ENCODE measurements around the gene DHH.
"Not testable (repeated sequence)": the region's sequence is repeated elsewhere in the genome, so short reads cannot be mapped to it uniquely, and the experiment has no call there.

Gene DHH

DNA sequence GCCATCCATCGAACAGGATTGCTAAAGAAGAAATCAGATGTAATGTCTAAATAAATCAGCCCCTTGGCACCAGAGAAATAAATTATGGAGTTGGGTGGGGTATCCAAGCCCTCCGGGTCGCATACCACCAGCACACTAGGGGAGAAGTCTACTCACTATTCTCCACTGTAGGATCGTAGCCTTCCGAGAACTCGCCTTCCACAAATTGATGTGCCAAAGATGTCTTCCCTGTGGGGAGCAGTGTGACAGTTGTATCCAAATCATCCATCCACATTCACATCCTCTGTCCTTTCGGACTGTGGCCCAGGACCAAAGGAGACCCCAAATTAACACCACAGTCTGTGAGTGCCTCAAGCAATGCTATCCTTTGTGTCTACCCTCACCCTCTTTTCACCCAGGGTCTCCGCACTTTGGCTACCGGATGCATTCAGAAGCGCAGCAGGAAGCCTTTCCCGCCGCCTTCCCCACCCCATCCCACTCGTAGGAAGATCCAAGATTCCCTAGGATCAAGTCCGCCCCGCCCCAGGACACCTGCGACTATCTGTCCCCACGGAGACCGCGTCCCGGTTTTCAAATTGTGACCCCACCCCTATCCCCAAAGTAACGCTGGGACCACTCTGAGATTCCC is 25.6 kb downstream of the DHH start:
- DNase-seq: no peak

- no peak for DNase-seq
These were observed 28.5 kb downstream of the DHH start for GRCh38 chr12:49066120-49066519.

DNA sequence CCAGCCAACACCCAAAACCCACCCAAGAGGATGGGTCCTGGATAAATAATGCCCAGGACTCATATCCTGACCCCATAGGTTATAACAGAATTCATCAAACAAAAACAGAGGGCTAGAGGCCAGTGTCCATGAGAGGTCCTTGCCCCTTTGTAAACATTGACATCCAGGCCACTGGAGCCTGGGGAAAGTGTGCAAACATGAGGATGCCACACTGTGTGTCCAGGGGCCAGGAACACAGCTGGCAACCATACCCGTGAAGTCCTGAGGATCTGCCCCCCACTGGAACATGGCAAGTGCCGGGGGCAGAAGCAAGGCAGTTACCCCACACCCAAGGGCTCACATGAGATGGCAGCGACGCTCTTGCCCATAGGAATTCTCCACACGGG is 29.8 kb downstream of the DHH start:
- no peak for DNase-seq

DNA sequence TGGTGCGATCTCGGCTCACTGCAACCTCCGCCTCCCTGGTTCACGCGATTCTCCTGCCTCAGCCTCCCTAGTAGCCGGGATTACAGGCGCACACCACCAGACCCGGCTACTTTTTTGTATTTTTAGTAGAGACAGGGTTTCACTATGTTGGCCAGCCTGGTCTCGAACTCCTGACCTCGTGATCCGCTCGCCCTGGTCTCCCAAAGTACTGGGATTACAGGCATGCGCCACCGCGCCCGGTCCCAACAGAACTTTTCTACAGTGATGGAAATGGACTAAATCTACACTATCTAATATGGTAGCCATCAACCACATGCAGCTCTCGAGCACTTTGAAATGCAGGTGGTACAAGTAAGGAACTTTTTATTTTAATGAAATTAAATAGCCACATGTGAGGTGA is 32.7 kb downstream of the DHH start:
- not testable (repeated sequence) for DNase-seq

DNA sequence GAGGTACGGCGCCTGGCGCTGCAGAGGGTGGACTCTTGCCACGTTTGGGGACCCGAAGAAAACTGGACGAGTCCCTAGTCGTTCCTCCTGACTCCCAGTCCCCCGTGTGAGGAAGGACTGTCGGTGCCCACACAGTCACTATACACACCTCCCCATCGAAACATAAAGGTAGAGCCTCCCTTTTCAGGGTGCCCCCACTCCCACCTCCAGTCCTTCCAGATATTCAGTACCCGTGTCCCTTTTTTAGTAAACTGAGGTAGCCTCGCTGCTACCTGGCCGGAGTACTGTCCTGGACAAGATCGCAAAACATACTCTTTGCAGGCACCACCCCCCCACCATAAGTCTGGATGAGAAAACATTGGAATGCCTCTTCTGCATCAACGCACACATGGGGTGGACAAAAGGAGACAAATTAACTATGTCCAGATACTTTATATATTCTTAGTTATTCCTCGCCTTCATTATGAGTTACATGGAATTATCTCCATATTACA is 33.4 kb downstream of the DHH start:
- no peak for DNase-seq

GRCh38 chr12:49060237-49061156 is 34.1 kb downstream of the DHH start, which contains the start of gene KMT2D:
KMT2D (minus strand) TSS chr12:49060794; CDS start chr12:49055324, 5,470 bp downstream.
- DNase-seq: peak; percentile 78

DNA sequence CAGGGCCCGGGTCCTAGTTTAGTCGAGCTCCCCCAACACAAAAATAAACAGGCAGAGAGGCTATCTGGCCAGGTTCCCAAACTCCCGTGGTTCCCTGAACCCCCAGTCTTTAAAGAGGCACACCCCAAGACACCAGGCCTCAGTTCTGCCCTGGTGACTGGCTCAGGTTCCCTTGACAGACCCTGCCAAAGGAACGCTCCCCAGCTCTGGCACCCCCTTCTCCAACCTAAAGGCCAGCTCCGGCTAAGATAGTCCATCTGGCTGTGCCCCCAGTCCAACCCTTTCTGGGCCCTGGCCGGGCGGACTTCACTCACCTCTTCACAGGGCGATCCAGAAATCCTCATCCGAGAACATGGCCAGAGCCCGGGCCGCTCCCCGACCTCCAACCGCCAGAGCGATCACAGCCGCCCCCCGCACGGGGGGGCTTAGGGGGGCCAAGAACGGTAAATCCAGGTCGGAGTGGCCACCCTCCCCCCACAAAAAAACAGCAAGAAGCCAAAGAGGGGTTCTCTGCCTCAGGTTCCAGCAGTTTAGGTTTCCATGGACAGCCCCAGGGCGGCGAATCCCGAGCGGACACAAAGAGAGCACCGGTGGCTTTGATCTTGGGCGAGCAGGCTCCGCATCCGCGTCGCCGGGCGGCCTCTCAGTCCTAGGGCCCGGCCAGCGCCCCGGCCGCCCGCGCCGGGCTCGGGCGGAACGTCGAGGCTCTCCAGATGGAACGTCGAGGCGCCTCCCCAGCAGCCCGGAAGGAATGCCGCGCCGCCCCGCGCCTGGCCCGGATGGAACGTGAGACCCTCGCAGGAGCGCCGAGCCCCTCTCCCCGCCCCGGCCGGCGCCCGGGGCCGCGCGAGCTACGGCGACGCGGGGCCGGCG is 35.1 kb downstream of the DHH start:
- no peak for DNase-seq

- DNase-seq: no peak
These were observed 35.6 kb downstream of the DHH start for GRCh38 chr12:49059045-49059298.

- no peak for DNase-seq
These were observed 36.1 kb downstream of the DHH start for GRCh38 chr12:49058366-49059044.

GRCh38 chr12:49057888-49058287 is 36.7 kb downstream of the DHH start:
- no peak for DNase-seq

- peak; percentile 19 for DNase-seq
These were observed 38.4 kb downstream of the DHH start for GRCh38 chr12:49055978-49056754.

DNA sequence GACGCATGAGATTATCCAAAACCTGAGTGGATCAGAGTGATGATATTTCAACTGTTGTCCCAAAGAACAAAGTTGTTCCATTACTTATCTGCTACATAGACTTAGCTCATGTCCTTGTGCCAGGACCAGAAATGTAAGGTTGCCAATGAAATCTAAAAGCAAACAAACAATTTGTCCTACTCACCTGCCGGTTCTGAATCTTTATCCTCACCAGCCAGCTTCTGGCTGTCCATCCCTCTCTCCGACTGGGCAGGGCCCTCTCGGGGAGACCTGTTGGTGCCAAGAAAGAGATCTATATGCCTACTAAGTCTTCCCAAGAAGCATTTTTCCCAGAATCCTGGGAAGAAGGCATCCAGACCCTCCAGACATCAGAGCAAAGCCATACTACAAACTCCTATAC is 39.5 kb downstream of the DHH start:
- no peak for DNase-seq

DNA sequence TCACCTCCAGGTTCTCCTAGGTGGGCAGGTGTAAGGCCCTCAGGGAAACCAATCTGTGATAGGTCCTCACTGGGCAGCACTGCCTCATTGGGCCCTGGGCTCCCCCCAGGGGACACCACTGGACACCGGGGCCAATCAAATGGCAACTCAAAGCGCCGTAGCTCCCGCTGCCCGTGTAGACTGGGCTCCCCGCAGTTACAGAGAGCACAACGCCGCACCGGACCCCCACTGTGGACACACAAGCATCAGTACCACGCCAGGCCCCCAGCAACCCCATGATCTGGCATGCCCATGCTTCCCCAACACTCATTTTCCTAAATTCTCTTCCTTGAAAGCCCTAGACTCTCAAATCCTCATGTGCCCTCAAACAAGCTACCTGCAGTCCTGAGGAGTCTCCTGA is 40.1 kb downstream of the DHH start:
- no peak for DNase-seq

GRCh38 chr12:49054096-49054495 is 40.5 kb downstream of the DHH start:
- DNase-seq: no peak

- no peak for DNase-seq
These were observed 42.0 kb downstream of the DHH start for GRCh38 chr12:49052451-49053208.

- DNase-seq: no peak
These were observed 42.7 kb downstream of the DHH start for GRCh38 chr12:49051777-49052438.

- DNase-seq: no peak
These were observed 43.2 kb downstream of the DHH start for GRCh38 chr12:49051373-49051764.

- DNase-seq: no peak
These were observed 43.9 kb downstream of the DHH start for GRCh38 chr12:49050507-49051372.

DNA sequence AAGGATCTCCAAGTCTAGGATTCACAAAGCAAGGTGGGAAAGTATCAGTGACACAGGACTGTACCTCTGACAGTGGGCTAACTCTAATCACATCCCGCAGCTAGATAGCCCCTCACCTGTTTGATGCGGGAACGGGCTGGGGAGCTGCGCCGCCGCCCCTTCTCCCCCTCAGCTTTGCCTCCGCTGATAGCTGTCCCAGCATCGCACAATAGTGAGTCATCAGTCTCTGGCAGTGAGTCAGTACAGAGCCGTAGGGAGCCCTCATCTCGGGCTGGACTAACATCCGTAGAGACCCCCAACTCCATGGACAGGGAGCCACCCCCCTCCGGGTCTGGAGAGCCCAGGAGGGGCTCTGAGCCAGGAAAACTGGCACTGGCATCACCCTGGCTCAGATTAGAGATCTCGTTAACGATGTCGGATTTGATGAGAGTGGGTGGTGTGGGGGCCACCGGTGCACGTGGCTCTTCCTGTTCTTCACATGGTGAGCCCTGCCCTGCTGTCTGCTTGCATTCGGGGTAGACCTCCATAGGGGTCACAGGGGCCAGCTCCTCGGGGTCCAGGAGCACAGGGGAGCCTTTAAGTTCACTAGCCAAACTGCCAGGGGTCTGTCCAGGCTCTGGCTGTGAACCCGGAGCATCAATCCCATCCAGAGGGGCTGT is 44.9 kb downstream of the DHH start:
- DNase-seq: no peak

All from NCI-H1694 treated with DMSO at 0.1 percent for 48 hours (cell line).